ENCODE measurements around the gene TRMT2A. TPM values are rescaled to one million over a fixed set of nuclear protein-coding genes. Genes with fewer than 3 reads are reported as not detected.

The TRMT2A gene
- total RNA-seq, 1 donor = 45.3 TPM

DNA sequence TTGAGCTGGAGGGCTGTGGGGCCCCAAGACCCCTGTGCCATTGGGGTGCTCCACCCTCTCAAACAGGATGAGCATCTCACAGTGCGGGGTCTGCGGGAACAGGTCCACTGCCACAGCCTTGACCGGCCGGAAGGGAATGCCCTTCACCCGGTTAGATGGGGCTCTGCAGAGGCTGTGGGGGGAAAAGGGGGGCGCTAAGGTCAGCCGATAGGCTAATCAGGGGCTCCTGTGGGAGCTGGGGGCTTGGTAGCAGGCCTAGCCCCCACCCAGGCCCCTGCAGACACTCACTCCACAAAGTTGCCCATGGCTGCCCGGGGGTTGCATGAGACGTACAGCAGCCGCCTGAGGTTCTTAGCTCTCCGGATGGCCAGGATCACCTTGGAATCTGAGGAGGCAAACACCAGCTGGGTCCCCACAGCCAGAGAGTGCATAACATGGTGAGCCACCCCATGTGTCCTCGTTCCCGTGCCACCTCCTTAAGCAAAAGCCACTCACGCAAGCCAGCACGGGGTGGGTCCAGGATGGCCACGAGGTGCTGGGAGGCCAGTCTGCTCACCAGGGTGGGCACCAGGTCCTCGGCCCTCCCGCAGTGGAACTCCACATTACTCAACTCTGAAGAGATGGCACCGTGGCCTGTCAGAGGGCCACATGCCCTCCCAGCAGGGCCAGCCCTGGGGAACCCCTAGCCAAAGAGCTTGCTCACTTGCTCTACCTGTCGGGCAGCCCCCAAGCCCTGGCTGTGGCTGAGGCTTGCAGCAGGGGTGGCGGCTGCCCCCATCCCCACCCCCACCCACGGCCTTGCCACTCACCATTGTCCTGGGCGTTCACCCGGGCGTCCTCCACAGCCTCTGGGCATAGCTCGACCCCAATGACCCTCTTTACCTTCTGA lies 4.2 kb downstream of the TRMT2A start:
- H3K4me3 ChIP-seq (ENCODE audit: low read depth, low read length) = no peak overlapping the region
- TF ChIP-seq, protein P1, sequence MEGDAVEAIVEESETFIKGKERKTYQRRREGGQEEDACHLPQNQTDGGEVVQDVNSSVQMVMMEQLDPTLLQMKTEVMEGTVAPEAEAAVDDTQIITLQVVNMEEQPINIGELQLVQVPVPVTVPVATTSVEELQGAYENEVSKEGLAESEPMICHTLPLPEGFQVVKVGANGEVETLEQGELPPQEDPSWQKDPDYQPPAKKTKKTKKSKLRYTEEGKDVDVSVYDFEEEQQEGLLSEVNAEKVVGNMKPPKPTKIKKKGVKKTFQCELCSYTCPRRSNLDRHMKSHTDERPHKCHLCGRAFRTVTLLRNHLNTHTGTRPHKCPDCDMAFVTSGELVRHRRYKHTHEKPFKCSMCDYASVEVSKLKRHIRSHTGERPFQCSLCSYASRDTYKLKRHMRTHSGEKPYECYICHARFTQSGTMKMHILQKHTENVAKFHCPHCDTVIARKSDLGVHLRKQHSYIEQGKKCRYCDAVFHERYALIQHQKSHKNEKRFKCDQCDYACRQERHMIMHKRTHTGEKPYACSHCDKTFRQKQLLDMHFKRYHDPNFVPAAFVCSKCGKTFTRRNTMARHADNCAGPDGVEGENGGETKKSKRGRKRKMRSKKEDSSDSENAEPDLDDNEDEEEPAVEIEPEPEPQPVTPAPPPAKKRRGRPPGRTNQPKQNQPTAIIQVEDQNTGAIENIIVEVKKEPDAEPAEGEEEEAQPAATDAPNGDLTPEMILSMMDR (IDR thresholded peaks at IDR 0.05; ENCODE audit: insufficient read depth, low read depth, low read length) = no peak
- no peak for DNase-seq (ENCODE audit: low read depth)

GRCh38 chr22:20111689-20112622 lies 5.1 kb downstream of the TRMT2A start:
- TF ChIP-seq, protein P1 (IDR thresholded peaks at IDR 0.05; ENCODE audit: insufficient read depth, low read depth, low read length) = no peak
- no peak overlapping the region for H3K4me3 ChIP-seq (ENCODE audit: low read depth, low read length)
- DNase-seq (ENCODE audit: low read depth) = no peak

- TF ChIP-seq, protein P1 (IDR thresholded peaks at IDR 0.05; ENCODE audit: insufficient read depth, low read depth, low read length) = peak; percentile 40
- DNase-seq (ENCODE audit: low read depth) = no peak
- H3K4me3 ChIP-seq (ENCODE audit: low read depth, low read length) = no peak overlapping the region
These were observed 5.9 kb downstream of the TRMT2A start for GRCh38 chr22:20111045-20111688.

DNA sequence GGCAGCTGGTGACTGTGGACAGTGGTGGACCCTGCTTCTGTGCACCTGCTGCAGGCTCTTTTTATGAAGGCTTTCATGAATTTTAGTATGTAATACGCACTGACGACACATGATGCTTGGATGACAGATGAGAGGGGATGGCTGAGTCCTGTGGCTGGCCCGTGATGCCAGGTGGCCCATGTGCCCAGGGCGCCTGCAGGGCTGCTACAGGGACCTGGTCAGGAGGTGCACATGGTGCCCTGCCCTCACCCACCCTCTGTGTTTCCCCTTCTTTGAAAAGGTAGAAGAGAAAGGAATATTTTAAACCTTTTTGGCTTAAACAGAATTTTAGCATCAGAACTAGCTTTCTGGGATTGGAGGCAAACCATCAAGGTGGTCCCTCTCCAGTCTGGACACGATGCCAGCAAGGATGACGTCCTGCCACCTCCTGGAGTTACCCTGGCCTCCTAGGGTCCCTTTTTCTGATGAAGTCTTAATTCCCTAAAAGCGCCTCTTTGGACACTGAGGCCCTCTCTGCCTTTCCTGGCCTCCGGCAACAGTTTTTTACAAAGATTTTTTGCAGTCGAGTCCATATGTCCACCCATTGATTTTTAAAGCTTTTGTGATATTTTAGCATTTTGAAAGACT lies 6.6 kb downstream of the TRMT2A start:
- TF ChIP-seq, protein P1 (IDR thresholded peaks at IDR 0.05; ENCODE audit: insufficient read depth, low read depth, low read length) = no peak
- H3K4me3 ChIP-seq (ENCODE audit: low read depth, low read length) = no peak overlapping the region
- no peak for DNase-seq (ENCODE audit: low read depth)

- no peak overlapping the region for H3K4me3 ChIP-seq (ENCODE audit: low read depth, low read length)
- TF ChIP-seq, protein P1 (IDR thresholded peaks at IDR 0.05; ENCODE audit: insufficient read depth, low read depth, low read length) = no peak
- no peak for DNase-seq (ENCODE audit: low read depth)
These were observed 7.3 kb downstream of the TRMT2A start for GRCh38 chr22:20109411-20110358.
